ENCODE results near the gene USH2A. TPM values are rescaled to one million over a fixed set of nuclear protein-coding genes. Genes with fewer than 3 reads are reported as not detected.

Gene USH2A
- total and polyA plus RNA-seq, 4 donors: 0.09 to 0.39 (median 0.15) TPM

- Histone ChIP-seq H3K27me3 (ENCODE audit: control insufficient read depth, insufficient read depth, low read length) (no peaks in the 10 kb centered on the region), H3K36me3 (ENCODE audit: control insufficient read depth, insufficient read depth, low read length) (no peaks in the 10 kb centered on the region), H3K4me1 (ENCODE audit: control insufficient read depth, insufficient read depth, low read length) (no peaks in the 10 kb centered on the region), H3K9me3 (ENCODE audit: control insufficient read depth, insufficient read depth, low read length) (no peaks in the 10 kb centered on the region), H3K4me3 (ENCODE audit: low read depth, low read length) (no peak overlapping the region), H3K27ac (ENCODE audit: low read depth, low read length) (no peak overlapping the region)
- no CpG with 5 or more reads among the region's 2 CpGs for WGBS (ENCODE audit: insufficient coverage)
- no peak for DNase-seq (ENCODE audit: low read depth in 4 of 6, low spot score in 6 of 6)
Observed at GRCh38 chr1:215645861-215646260, 777.4 kb downstream of the USH2A start.

- WGBS (ENCODE audit: insufficient coverage): 96% methylated on average over 2 of the region's 4 CpGs
- no peak overlapping the region for H3K4me3 ChIP-seq (ENCODE audit: low read depth, low read length)
- H3K36me3 ChIP-seq (ENCODE audit: control insufficient read depth, insufficient read depth, low read length): no peaks in the 10 kb centered on the region
- no peaks in the 10 kb centered on the region for H3K27me3 ChIP-seq (ENCODE audit: control insufficient read depth, insufficient read depth, low read length)
- H3K9me3 ChIP-seq (ENCODE audit: control insufficient read depth, insufficient read depth, low read length): no peaks in the 10 kb centered on the region
- no peak for DNase-seq (ENCODE audit: low read depth in 4 of 6, low spot score in 6 of 6)
- H3K27ac ChIP-seq (ENCODE audit: low read depth, low read length): no peak overlapping the region
- no peaks in the 10 kb centered on the region for H3K4me1 ChIP-seq (ENCODE audit: control insufficient read depth, insufficient read depth, low read length)
Observed at GRCh38 chr1:215645182-215645581, 778.1 kb downstream of the USH2A start.

GRCh38 chr1:215643592-215644321 lies 779.5 kb downstream of the USH2A start:
- 100% methylated on average over 1 of the region's 4 CpGs for WGBS (ENCODE audit: insufficient coverage)
- no peaks in the 10 kb centered on the region for H3K36me3 ChIP-seq (ENCODE audit: control insufficient read depth, insufficient read depth, low read length)

GRCh38 chr1:215640429-215641148 lies 782.7 kb downstream of the USH2A start:
- Histone ChIP-seq H3K27ac (ENCODE audit: low read depth, low read length) (no peak overlapping the region), H3K9me3 (ENCODE audit: control insufficient read depth, insufficient read depth, low read length) (no peaks in the 10 kb centered on the region), H3K4me3 (ENCODE audit: low read depth, low read length) (no peak overlapping the region), H3K27me3 (ENCODE audit: control insufficient read depth, insufficient read depth, low read length) (no peaks in the 10 kb centered on the region), H3K4me1 (ENCODE audit: control insufficient read depth, insufficient read depth, low read length) (peaks cover 4% of the 10 kb centered on the region), H3K36me3 (ENCODE audit: control insufficient read depth, insufficient read depth, low read length) (no peaks in the 10 kb centered on the region)
- WGBS (ENCODE audit: insufficient coverage): 100% methylated on average over 1 of the region's 18 CpGs
- DNase-seq (ENCODE audit: low read depth in 4 of 6, low spot score in 6 of 6): no peak

More at GRCh38 chr1:215643592-215644321, 779.5 kb downstream of the USH2A start:
- H3K4me1 ChIP-seq (ENCODE audit: control insufficient read depth, insufficient read depth, low read length): no peaks in the 10 kb centered on the region
- H3K27ac ChIP-seq (ENCODE audit: low read depth, low read length): no peak overlapping the region
- DNase-seq (ENCODE audit: low read depth in 4 of 6, low spot score in 6 of 6): no peak
- no peaks in the 10 kb centered on the region for H3K9me3 ChIP-seq (ENCODE audit: control insufficient read depth, insufficient read depth, low read length)
- no peak overlapping the region for H3K4me3 ChIP-seq (ENCODE audit: low read depth, low read length)
- H3K27me3 ChIP-seq (ENCODE audit: control insufficient read depth, insufficient read depth, low read length): no peaks in the 10 kb centered on the region

GRCh38 chr1:215637041-215637573 lies 786.1 kb downstream of the USH2A start:
- Histone ChIP-seq H3K4me3 (ENCODE audit: low read depth, low read length) (no peak overlapping the region), H3K36me3 (ENCODE audit: control insufficient read depth, insufficient read depth, low read length) (no peaks in the 10 kb centered on the region), H3K4me1 (ENCODE audit: control insufficient read depth, insufficient read depth, low read length) (peaks cover 4% of the 10 kb centered on the region), H3K27ac (ENCODE audit: low read depth, low read length) (peak overlapping the region; percentile 0), H3K27me3 (ENCODE audit: control insufficient read depth, insufficient read depth, low read length) (no peaks in the 10 kb centered on the region), H3K9me3 (ENCODE audit: control insufficient read depth, insufficient read depth, low read length) (no peaks in the 10 kb centered on the region)
- WGBS (ENCODE audit: insufficient coverage): 34% methylated on average over 6 of the region's 7 CpGs
- DNase-seq (ENCODE audit: low read depth in 4 of 6, low spot score in 6 of 6): peak in 5 of 6 donors; percentile 13 to 76 (median 40)

GRCh38 chr1:215636258-215636965 lies 786.8 kb downstream of the USH2A start:
- no peak overlapping the region for H3K4me3 ChIP-seq (ENCODE audit: low read depth, low read length)
- WGBS (ENCODE audit: insufficient coverage): 57% methylated on average over 5 of the region's 9 CpGs
- peaks cover 4% of the 10 kb centered on the region for H3K4me1 ChIP-seq (ENCODE audit: control insufficient read depth, insufficient read depth, low read length)
- DNase-seq (ENCODE audit: low read depth in 4 of 6, low spot score in 6 of 6): peak in 1 of 6 donors; percentile 15
- H3K9me3 ChIP-seq (ENCODE audit: control insufficient read depth, insufficient read depth, low read length): no peaks in the 10 kb centered on the region
- H3K36me3 ChIP-seq (ENCODE audit: control insufficient read depth, insufficient read depth, low read length): no peaks in the 10 kb centered on the region
- no peaks in the 10 kb centered on the region for H3K27me3 ChIP-seq (ENCODE audit: control insufficient read depth, insufficient read depth, low read length)
- H3K27ac ChIP-seq (ENCODE audit: low read depth, low read length): peak overlapping the region; percentile 0

- Histone ChIP-seq H3K4me1 (ENCODE audit: control insufficient read depth, insufficient read depth, low read length) (peaks cover 4% of the 10 kb centered on the region), H3K27ac (ENCODE audit: low read depth, low read length) (no peak overlapping the region), H3K4me3 (ENCODE audit: low read depth, low read length) (no peak overlapping the region), H3K36me3 (ENCODE audit: control insufficient read depth, insufficient read depth, low read length) (no peaks in the 10 kb centered on the region), H3K9me3 (ENCODE audit: control insufficient read depth, insufficient read depth, low read length) (no peaks in the 10 kb centered on the region), H3K27me3 (ENCODE audit: control insufficient read depth, insufficient read depth, low read length) (no peaks in the 10 kb centered on the region)
- no peak for DNase-seq (ENCODE audit: low read depth in 4 of 6, low spot score in 6 of 6)
- WGBS (ENCODE audit: insufficient coverage): 100% methylated on average over 4 of the region's 6 CpGs
Observed at GRCh38 chr1:215635827-215636226, 787.4 kb downstream of the USH2A start.

- Histone ChIP-seq H3K4me3 (ENCODE audit: low read depth, low read length) (no peak overlapping the region), H3K9me3 (ENCODE audit: control insufficient read depth, insufficient read depth, low read length) (no peaks in the 10 kb centered on the region), H3K36me3 (ENCODE audit: control insufficient read depth, insufficient read depth, low read length) (no peaks in the 10 kb centered on the region), H3K4me1 (ENCODE audit: control insufficient read depth, insufficient read depth, low read length) (peaks cover 2% of the 10 kb centered on the region), H3K27me3 (ENCODE audit: control insufficient read depth, insufficient read depth, low read length) (no peaks in the 10 kb centered on the region), H3K27ac (ENCODE audit: low read depth, low read length) (no peak overlapping the region)
- WGBS (ENCODE audit: insufficient coverage): 75% methylated on average over 1 of the region's 3 CpGs
- peak in 1 of 6 donors; percentile 7 for DNase-seq (ENCODE audit: low read depth in 4 of 6, low spot score in 6 of 6)
Observed at GRCh38 chr1:215631489-215631888, 791.8 kb downstream of the USH2A start.

- no peaks in the 10 kb centered on the region for H3K27me3 ChIP-seq (ENCODE audit: control insufficient read depth, insufficient read depth, low read length)
- H3K9me3 ChIP-seq (ENCODE audit: control insufficient read depth, insufficient read depth, low read length): no peaks in the 10 kb centered on the region
- WGBS (ENCODE audit: insufficient coverage): 91% methylated on average over 1 of the region's 1 CpG
- no peak overlapping the region for H3K27ac ChIP-seq (ENCODE audit: low read depth, low read length)
- H3K4me3 ChIP-seq (ENCODE audit: low read depth, low read length): no peak overlapping the region
- no peak for DNase-seq (ENCODE audit: low read depth in 4 of 6, low spot score in 6 of 6)
- H3K36me3 ChIP-seq (ENCODE audit: control insufficient read depth, insufficient read depth, low read length): no peaks in the 10 kb centered on the region
- H3K4me1 ChIP-seq (ENCODE audit: control insufficient read depth, insufficient read depth, low read length): no peaks in the 10 kb centered on the region
Observed at GRCh38 chr1:215631040-215631439, 792.2 kb downstream of the USH2A start.
